Activated CD8-positive, alpha-beta T cell treated with anti-CD3 and anti-CD28 coated beads for 36 hours (primary cell): ENCODE data around the gene NR1H4. TPM values are rescaled to one million over a fixed set of nuclear protein-coding genes. Genes with fewer than 3 reads are reported as not detected.
"Not testable (repeated sequence)": the region's sequence is repeated elsewhere in the genome, so short reads cannot be mapped to it uniquely, and the experiment has no call there.

Experiments used
- ATAC-seq: fragments of 200-7000 bp; cut with Tn5 transposase; one replicate; pipeline ENCODE4 v1.10.0; 2021; ENCODE audit warnings: mild to moderate bottlenecking, moderate library complexity
- CTCF ChIA-PET: fragments of 350-600 bp; sonication (Branson Sonifier 250); formaldehyde crosslinking; loops from one replicate; lab custom pipeline; 2021; ENCODE audit warnings: antibody characterized with exemption; lab: Charles Lee
- POLR2A ChIA-PET: fragments of 350-600 bp; sonication (Branson Sonifier 250); formaldehyde crosslinking; loops from one replicate; lab custom pipeline; 2021; ENCODE audit warnings: antibody characterized with exemption; lab: Charles Lee
- DNase-seq: peaks from one replicate; pipeline ENCODE4 v3.0.0-alpha.2; 2020
- H3K27ac Mint-ChIP-seq: one replicate; pipeline ENCODE4 v1.8.0; 2021; ENCODE audit warnings: mild to moderate bottlenecking, mixed read lengths
- H3K27me3 Mint-ChIP-seq: one replicate; pipeline ENCODE4 v1.8.0; 2021; ENCODE audit warnings: mixed read lengths
- H3K36me3 Mint-ChIP-seq: one replicate; pipeline ENCODE4 v1.8.0; 2021; ENCODE audit warnings: low read depth, mixed read lengths
- H3K4me1 Mint-ChIP-seq: one replicate; pipeline ENCODE4 v1.8.0; 2021; ENCODE audit warnings: low read depth, mixed read lengths
- H3K4me3 Mint-ChIP-seq: one replicate; pipeline ENCODE4 v1.8.0; 2021; ENCODE audit warnings: mild to moderate bottlenecking, moderate library complexity, mixed read lengths
- H3K9me3 Mint-ChIP-seq: one replicate; pipeline ENCODE4 v1.8.0; 2021; ENCODE audit warnings: mixed read lengths
- CTCF ChIP-seq: fragments of 200-600 bp; IDR thresholded peaks from one replicate; pipeline ENCODE4 v1.8.0; 2022; ENCODE audit warnings: antibody characterized with exemption, mild to moderate bottlenecking
- intact Hi-C: fragments of 100-400 bp; cut with micrococcal nuclease; formaldehyde crosslinking; loops from one replicate; pipeline ENCODE4 v1.10.0; 2022
- total RNA-seq, 2 experiments: library from RNA; stranded (reverse); gene quantifications; one replicate each; pipeline ENCODE4 v1.2.3, GENCODE V29; 2021

Gene NR1H4
- not detected for total RNA-seq

GRCh38 chr12:100473716-100474150 is at the start of gene NR1H4:
NR1H4 (plus strand) TSS chr12:100473866; CDS start chr12:100493324, 19,458 bp downstream.
- H3K27ac Mint-ChIP-seq = no peak within 1 kb of the TSS

GRCh38 chr12:100426145-100426544 is 47.5 kb upstream of the NR1H4 start:
- DNase-seq = no peak
- ATAC-seq = no peak
- ChIA-PET POLR2A (no interaction called here), CTCF (interaction anchor here (1.1 to 1.2 kb wide), 2 partner anchors 21 kb away, joined by 4 to 5 read pairs; no protein-coding TSS in a partner anchor)
- Mint-ChIP-seq H3K4me1 (no peaks in the 10 kb centered on the region), H3K9me3 (peaks cover 10% of the 10 kb centered on the region), H3K4me3 (no peak overlapping the region), H3K36me3 (no peaks in the 10 kb centered on the region), H3K27me3 (peaks cover 9% of the 10 kb centered on the region), H3K27ac (no peak overlapping the region)
- no peak for TF ChIP-seq CTCF
- intact Hi-C loops = no loop called here

More at GRCh38 chr12:100473716-100474150, at the start of gene NR1H4:
- H3K4me3 Mint-ChIP-seq = no peak within 1 kb of the TSS
- no peak for DNase-seq
- intact Hi-C loops = no loop called here
- ATAC-seq = no peak
- ChIA-PET CTCF (no interaction called here), POLR2A (no interaction called here)
- no peaks in the 10 kb centered on the region for H3K9me3 Mint-ChIP-seq
- TF ChIP-seq CTCF = no peak
- no peaks in the 10 kb centered on the region for H3K36me3 Mint-ChIP-seq
- H3K27me3 Mint-ChIP-seq = peaks cover 6% of the 10 kb centered on the region
- no peaks in the 10 kb centered on the region for H3K4me1 Mint-ChIP-seq

GRCh38 chr12:100427078-100427477 is 46.6 kb upstream of the NR1H4 start:
- Mint-ChIP-seq H3K27ac (no peak overlapping the region), H3K4me1 (no peaks in the 10 kb centered on the region), H3K36me3 (no peaks in the 10 kb centered on the region), H3K4me3 (no peak overlapping the region), H3K27me3 (peaks cover 10% of the 10 kb centered on the region), H3K9me3 (peaks cover 10% of the 10 kb centered on the region)
- ATAC-seq = no peak
- TF ChIP-seq CTCF = no peak
- CTCF ChIA-PET = interaction anchor here (1.2 kb wide), 1 partner anchor 22 kb away, joined by 5 read pairs; no protein-coding TSS in a partner anchor
- intact Hi-C loops = no loop called here
- DNase-seq = no peak
- POLR2A ChIA-PET = no interaction called here

GRCh38 chr12:100430251-100430650 is 43.4 kb upstream of the NR1H4 start:
- H3K9me3 Mint-ChIP-seq, H3K4me1 Mint-ChIP-seq, intact Hi-C loops, ATAC-seq, H3K27ac Mint-ChIP-seq, POLR2A ChIA-PET, CTCF ChIA-PET, H3K36me3 Mint-ChIP-seq, H3K27me3 Mint-ChIP-seq, DNase-seq, H3K4me3 Mint-ChIP-seq: not testable (repeated sequence)

DNA sequence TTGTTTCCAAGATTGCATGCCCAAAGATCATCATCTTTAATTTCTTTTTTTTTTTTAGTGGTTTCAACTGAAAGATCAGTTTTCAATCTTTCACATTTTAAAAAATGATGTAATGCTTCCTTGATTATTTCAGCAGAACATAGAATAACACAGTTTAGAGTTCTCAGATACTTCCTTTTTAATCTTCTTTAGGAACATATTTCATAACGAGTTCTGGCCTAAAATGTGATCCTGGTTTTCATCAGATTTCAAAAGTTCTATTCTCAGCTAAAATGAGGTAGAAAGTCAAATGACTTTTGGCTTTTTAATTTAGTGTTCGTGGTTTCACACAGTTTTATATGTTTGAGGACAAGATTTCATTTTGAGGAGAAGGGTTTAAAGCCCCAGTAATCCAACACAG is 40.0 kb upstream of the NR1H4 start:
- TF ChIP-seq CTCF = no peak
- no peak overlapping the region for H3K27ac Mint-ChIP-seq
- ChIA-PET POLR2A (interaction anchor here (0.6 kb wide), 1 partner anchor 149 kb away, joined by 3 read pairs; no protein-coding TSS in a partner anchor), CTCF (interaction anchor here (0.6 kb wide), 1 partner anchor 1525 kb away, joined by 3 read pairs; no protein-coding TSS in a partner anchor)
- ATAC-seq = no peak
- H3K4me3 Mint-ChIP-seq = no peak overlapping the region
- no peaks in the 10 kb centered on the region for H3K36me3 Mint-ChIP-seq
- peaks cover 6% of the 10 kb centered on the region for H3K27me3 Mint-ChIP-seq
- H3K9me3 Mint-ChIP-seq = no peaks in the 10 kb centered on the region
- no peak for DNase-seq
- intact Hi-C loops = no loop called here
- no peaks in the 10 kb centered on the region for H3K4me1 Mint-ChIP-seq
